PC-3 (cell line): ENCODE results near the gene ZNF789. TPM values are rescaled to one million over a fixed set of nuclear protein-coding genes. Genes with fewer than 3 reads are reported as not detected.
A peak's percentile ranks its signal among the peaks of the same experiment; 100 is the strongest.

Experiments
- ATAC-seq: fragments of 200-7000 bp; cut with Tn5 transposase; 2 replicates; pipeline ENCODE4 v1.9.1; 2020; ENCODE audit warnings: mild to moderate bottlenecking, moderate library complexity
- BruUV-seq: library from RNA; stranded (reverse); fragments of 400-500 nt; replicated peaks from 2 replicates; lab custom pipeline; 2021; lab: Mats Ljungman, UMichigan
- CTCF ChIA-PET: fragments of 300-600 bp; sonication (Branson Sonifier 250); formaldehyde crosslinking; loops from one replicate; lab custom pipeline; 2022; ENCODE audit warnings: antibody characterized with exemption; lab: Charles Lee
- POLR2A ChIA-PET: fragments of 300-600 bp; sonication (Branson Sonifier 250); formaldehyde crosslinking; loops from one replicate; lab custom pipeline; 2022; ENCODE audit warnings: antibody characterized with exemption; ENCODE audit not compliant: unreplicated experiment; lab: Charles Lee
- DNase-seq: peaks from one replicate; pipeline ENCODE4 v3.0.0-alpha.2; 2015
- H2AFZ ChIP-seq: fragments of 300-600 bp; sonication (generic); 2 replicates; pipeline ENCODE4 v1.6.0; 2016; ENCODE audit warnings: antibody characterized with exemption, low read length
- H3F3A ChIP-seq: fragments of 300-600 bp; sonication (generic); one replicate; pipeline ENCODE4 v1.6.0; 2017; ENCODE audit warnings: antibody characterized with exemption, low read length, control low read depth, mild to moderate bottlenecking; ENCODE audit not compliant: unreplicated experiment
- H3K27ac ChIP-seq: fragments of 300-600 bp; sonication (generic); 2 replicates; pipeline ENCODE4 v1.5.1; 2016; ENCODE audit warnings: mild to moderate bottlenecking, low read length
- H3K27me3 ChIP-seq: fragments of 300-600 bp; sonication (generic); 2 replicates; pipeline ENCODE4 v1.6.1; 2016; ENCODE audit warnings: low read length, mixed read lengths
- H3K36me3 ChIP-seq: fragments of 300-600 bp; sonication (generic); 2 replicates; pipeline ENCODE4 v1.6.1; 2016; ENCODE audit warnings: low read depth, mixed run types, low read length, mixed read lengths
- H3K4me1 ChIP-seq: fragments of 300-600 bp; sonication (generic); 2 replicates; pipeline ENCODE4 v1.5.1; 2016; ENCODE audit warnings: low read length; ENCODE audit not compliant: insufficient read depth
- H3K4me2 ChIP-seq: fragments of 300-600 bp; sonication (generic); 2 replicates; pipeline ENCODE4 v1.6.0; 2016; ENCODE audit warnings: low read length
- H3K4me3 ChIP-seq: fragments of 300-600 bp; sonication (generic); 2 replicates; pipeline ENCODE4 v1.5.1; 2016; ENCODE audit warnings: mild to moderate bottlenecking, low read length, mixed read lengths
- H3K79me2 ChIP-seq: fragments of 300-600 bp; sonication (generic); 2 replicates; pipeline ENCODE4 v1.6.1; 2017; ENCODE audit warnings: low read length, mixed read lengths
- H3K9ac ChIP-seq: fragments of 300-600 bp; sonication (generic); 2 replicates; pipeline ENCODE4 v1.6.0; 2016; ENCODE audit warnings: mild to moderate bottlenecking, low read length
- H3K9me2 ChIP-seq: fragments of 300-600 bp; sonication (generic); replicated peaks from 2 replicates; pipeline ENCODE4 v1.6.1; 2016; ENCODE audit warnings: mixed run types, low read length, mixed read lengths
- H3K9me3 ChIP-seq: fragments of 300-600 bp; sonication (generic); 2 replicates; pipeline ENCODE4 v1.6.1; 2016; ENCODE audit warnings: low read length, mixed read lengths
- H4K20me1 ChIP-seq: fragments of 300-600 bp; sonication (generic); 2 replicates; pipeline ENCODE4 v1.6.1; 2016; ENCODE audit warnings: low read length, mixed read lengths
- EZH2 ChIP-seq: fragments of 300-600 bp; sonication (generic); IDR thresholded peaks from one replicate; pipeline ENCODE4 v1.6.1; 2017; ENCODE audit warnings: antibody characterized with exemption, mild to moderate bottlenecking, low read length; ENCODE audit not compliant: unreplicated experiment
- EZH2phosphoT487 ChIP-seq: fragments of 300-600 bp; sonication (generic); IDR thresholded peaks from 2 replicates; pipeline ENCODE4 v1.6.1; 2018; ENCODE audit warnings: mild to moderate bottlenecking, antibody characterized with exemption, low read length, borderline replicate concordance
- intact Hi-C: fragments of 100-400 bp; cut with micrococcal nuclease; formaldehyde crosslinking; loops from 2 replicates; pipeline ENCODE4 v1.9.0; 2023
- total RNA-seq: library from RNA; depleted of rRNA; stranded (reverse); fragments of >200 nt; gene quantifications from 2 replicates; pipeline ENCODE4 v1.2.3, GENCODE V29; 2014
- TF ChIP-seq, protein P1 (sequence below): fragments of 300-600 bp; sonication (generic); conservative IDR thresholded peaks from 2 replicates; pipeline ENCODE4 v1.5.1; 2017; ENCODE audit warnings: antibody characterized with exemption, low read depth, mild to moderate bottlenecking, low read length

ZNF789 gene
- total RNA-seq, 1 experiment from 2014 or later = 8.3 TPM

DNA sequence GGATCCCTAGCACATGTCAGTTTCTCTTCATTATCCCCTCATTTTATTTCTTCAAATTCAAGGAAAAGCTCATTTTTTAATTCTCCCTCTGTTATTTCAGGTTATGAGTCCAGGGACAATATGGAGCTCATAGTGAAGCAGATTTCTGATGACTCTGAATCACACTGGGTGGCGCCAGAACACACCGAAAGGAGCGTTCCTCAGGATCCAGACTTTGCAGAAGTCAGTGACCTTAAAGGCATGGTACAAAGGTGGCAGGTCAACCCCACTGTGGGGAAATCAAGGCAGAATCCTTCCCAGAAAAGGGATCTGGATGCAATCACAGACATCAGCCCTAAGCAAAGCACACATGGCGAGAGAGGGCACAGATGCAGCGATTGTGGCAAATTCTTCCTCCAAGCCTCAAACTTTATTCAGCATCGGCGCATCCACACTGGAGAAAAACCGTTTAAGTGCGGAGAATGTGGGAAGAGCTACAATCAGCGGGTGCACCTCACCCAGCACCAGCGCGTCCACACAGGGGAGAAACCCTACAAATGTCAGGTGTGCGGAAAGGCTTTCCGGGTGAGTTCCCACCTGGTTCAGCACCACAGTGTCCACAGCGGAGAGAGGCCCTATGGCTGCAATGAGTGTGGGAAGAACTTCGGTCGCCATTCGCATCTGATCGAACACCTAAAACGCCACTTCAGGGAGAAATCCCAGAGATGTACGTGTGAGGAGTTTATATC is 53.2 kb downstream of the ZNF789 start:
- H3K9ac ChIP-seq = no peak overlapping the region
- no peaks in the 10 kb centered on the region for H4K20me1 ChIP-seq
- no peak overlapping the region for H2AFZ ChIP-seq
- H3K4me1 ChIP-seq = no peaks in the 10 kb centered on the region
- peak; percentile 42 for DNase-seq
- no peaks in the 10 kb centered on the region for H3F3A ChIP-seq
- H3K9me2 ChIP-seq = no peaks in the 10 kb centered on the region
- H3K9me3 ChIP-seq = peaks cover 6% of the 10 kb centered on the region
- TF ChIP-seq, protein P1, sequence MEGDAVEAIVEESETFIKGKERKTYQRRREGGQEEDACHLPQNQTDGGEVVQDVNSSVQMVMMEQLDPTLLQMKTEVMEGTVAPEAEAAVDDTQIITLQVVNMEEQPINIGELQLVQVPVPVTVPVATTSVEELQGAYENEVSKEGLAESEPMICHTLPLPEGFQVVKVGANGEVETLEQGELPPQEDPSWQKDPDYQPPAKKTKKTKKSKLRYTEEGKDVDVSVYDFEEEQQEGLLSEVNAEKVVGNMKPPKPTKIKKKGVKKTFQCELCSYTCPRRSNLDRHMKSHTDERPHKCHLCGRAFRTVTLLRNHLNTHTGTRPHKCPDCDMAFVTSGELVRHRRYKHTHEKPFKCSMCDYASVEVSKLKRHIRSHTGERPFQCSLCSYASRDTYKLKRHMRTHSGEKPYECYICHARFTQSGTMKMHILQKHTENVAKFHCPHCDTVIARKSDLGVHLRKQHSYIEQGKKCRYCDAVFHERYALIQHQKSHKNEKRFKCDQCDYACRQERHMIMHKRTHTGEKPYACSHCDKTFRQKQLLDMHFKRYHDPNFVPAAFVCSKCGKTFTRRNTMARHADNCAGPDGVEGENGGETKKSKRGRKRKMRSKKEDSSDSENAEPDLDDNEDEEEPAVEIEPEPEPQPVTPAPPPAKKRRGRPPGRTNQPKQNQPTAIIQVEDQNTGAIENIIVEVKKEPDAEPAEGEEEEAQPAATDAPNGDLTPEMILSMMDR = peak; percentile 73
- no peak for TF ChIP-seq EZH2
- peak; percentile 67; the same call in 1 of the 2 replicates for ATAC-seq
- no peaks in the 10 kb centered on the region for H3K27me3 ChIP-seq
- no peaks in the 10 kb centered on the region for H3K79me2 ChIP-seq
- no peak overlapping the region for H3K4me2 ChIP-seq
- no TSS peak for BruUV-seq
- intact Hi-C loops = loop anchor here (1.0 to 10.0 kb wide), 2 partner anchors 90 to 309 kb away; partner anchors contain the start of gene ZSCAN25
- H3K4me3 ChIP-seq = no peak overlapping the region
- peaks cover 43% of the 10 kb centered on the region for H3K36me3 ChIP-seq
- no peak overlapping the region for H3K27ac ChIP-seq
- POLR2A ChIA-PET = interaction anchor here (0.6 kb wide), 1 partner anchor 26 kb away, joined by 3 read pairs; no protein-coding TSS in a partner anchor
- CTCF ChIA-PET = interaction anchor here (0.5 to 1.2 kb wide), 11 partner anchors 31 to 940 kb away, joined by 3 to 14 read pairs (median 3); partner anchors contain the start of gene ZSCAN25

DNA sequence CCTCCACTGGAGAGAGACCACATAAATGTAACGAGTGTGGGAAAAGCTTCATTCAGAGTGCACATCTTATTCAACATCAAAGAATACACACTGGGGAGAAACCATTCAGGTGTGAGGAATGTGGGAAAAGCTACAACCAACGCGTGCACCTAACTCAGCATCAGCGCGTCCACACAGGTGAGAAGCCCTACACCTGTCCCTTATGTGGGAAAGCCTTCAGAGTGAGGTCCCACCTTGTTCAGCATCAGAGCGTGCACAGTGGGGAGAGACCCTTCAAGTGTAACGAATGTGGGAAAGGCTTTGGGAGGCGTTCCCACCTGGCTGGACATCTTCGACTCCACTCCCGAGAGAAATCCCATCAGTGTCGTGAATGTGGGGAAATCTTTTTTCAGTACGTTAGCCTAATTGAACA is 58.7 kb downstream of the ZNF789 start:
- peak overlapping the region; percentile 24; the same call in 1 of the 2 replicates for H3K4me3 ChIP-seq
- no peaks in the 10 kb centered on the region for H3K4me1 ChIP-seq
- no peak overlapping the region for H3K9ac ChIP-seq
- no peak for DNase-seq
- no peaks in the 10 kb centered on the region for H3F3A ChIP-seq
- no peaks in the 10 kb centered on the region for H3K27me3 ChIP-seq
- H3K36me3 ChIP-seq = peaks cover 60% of the 10 kb centered on the region
- intact Hi-C loops = no loop called here
- no TSS peak for BruUV-seq
- no peak overlapping the region for H3K4me2 ChIP-seq
- H4K20me1 ChIP-seq = no peaks in the 10 kb centered on the region
- no peak overlapping the region for H2AFZ ChIP-seq
- TF ChIP-seq, protein P1 = no peak
- no peak for TF ChIP-seq EZH2phosphoT487
- no peak for TF ChIP-seq EZH2
- H3K27ac ChIP-seq = no peak overlapping the region
- H3K79me2 ChIP-seq = no peaks in the 10 kb centered on the region
- CTCF ChIA-PET = no interaction called here
- ATAC-seq = no peak
- no peaks in the 10 kb centered on the region for H3K9me2 ChIP-seq
- POLR2A ChIA-PET = no interaction called here
- peaks cover 22% of the 10 kb centered on the region for H3K9me3 ChIP-seq

DNA sequence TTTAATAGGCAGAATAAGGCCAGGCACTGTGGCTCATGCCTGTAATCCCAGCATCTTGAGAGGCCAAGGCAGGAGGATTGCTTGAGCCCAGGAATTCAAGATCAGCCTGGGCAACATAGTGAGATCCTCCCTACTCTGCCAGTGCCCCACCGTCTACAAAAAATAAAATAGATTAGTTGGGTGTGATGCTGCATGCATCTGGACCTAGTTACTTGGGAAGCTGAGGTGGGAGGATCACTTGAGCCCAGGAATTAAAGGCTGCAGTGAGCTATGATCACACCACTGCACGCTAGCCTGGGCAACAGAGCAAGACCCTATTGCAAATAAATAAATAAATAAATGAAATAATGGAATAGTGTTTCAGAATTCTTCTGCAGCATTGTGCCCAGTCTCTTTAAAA is 63.0 kb downstream of the ZNF789 start:
- Histone ChIP-seq H3K27me3 (no peaks in the 10 kb centered on the region), H4K20me1 (no peaks in the 10 kb centered on the region), H3F3A (no peaks in the 10 kb centered on the region), H2AFZ (no peak overlapping the region), H3K9me2 (no peaks in the 10 kb centered on the region), H3K27ac (no peak overlapping the region), H3K4me2 (no peak overlapping the region), H3K4me3 (no peak overlapping the region), H3K9ac (no peak overlapping the region), H3K36me3 (peaks cover 27% of the 10 kb centered on the region), H3K4me1 (no peaks in the 10 kb centered on the region), H3K9me3 (peaks cover 17% of the 10 kb centered on the region), H3K79me2 (no peaks in the 10 kb centered on the region)
- TF ChIP-seq EZH2phosphoT487 = no peak
- TF ChIP-seq EZH2 = no peak
- TF ChIP-seq, protein P1 = no peak
- intact Hi-C loops = no loop called here
- DNase-seq (no peak), ATAC-seq (no peak)
- BruUV-seq = no TSS peak
- CTCF ChIA-PET = no interaction called here
- POLR2A ChIA-PET = no interaction called here
